ENCODE results near the gene SORCS2.

- TF ChIP-seq TAF1 (IDR thresholded peaks at IDR 0.05; ENCODE audit: low read depth) (no peak), REST (IDR thresholded peaks at IDR 0.05; ENCODE audit: borderline replicate concordance) (no peak)
Measured at GRCh38 chr4:7327341-7327885, 135.1 kb downstream of the SORCS2 start.

Measured in neural cell (in vitro differentiated cells).